HG02852 (cell line): Measurements from ENCODE around the gene PIP4P1.
"Not testable (repeated sequence)": the region's sequence is repeated elsewhere in the genome, so short reads cannot be mapped to it uniquely, and the experiment has no call there.

Experiments
- ATAC-seq: cut with Tn5 transposase; IDR thresholded peaks from one replicate; pipeline ENCODE4 v1.9.1; 2021; ENCODE audit warnings: mild to moderate bottlenecking, moderate library complexity; ENCODE audit not compliant: unreplicated experiment

PIP4P1 gene

GRCh38 chr14:20461225-20462141 is at the start of gene PIP4P1:
Gene PIP4P1, minus strand, starts transcription at chr14:20461434. Its CDS starts 109 bp downstream, at chr14:20461325.
- ATAC-seq: peak; percentile 93

- ATAC-seq: no peak
Measured at GRCh38 chr14:20508367-20508766, 47.1 kb upstream of the PIP4P1 start.

GRCh38 chr14:20507537-20507936 is 46.3 kb upstream of the PIP4P1 start:
- not testable (repeated sequence) for ATAC-seq

GRCh38 chr14:20506752-20507151 is 45.5 kb upstream of the PIP4P1 start:
- not testable (repeated sequence) for ATAC-seq

DNA sequence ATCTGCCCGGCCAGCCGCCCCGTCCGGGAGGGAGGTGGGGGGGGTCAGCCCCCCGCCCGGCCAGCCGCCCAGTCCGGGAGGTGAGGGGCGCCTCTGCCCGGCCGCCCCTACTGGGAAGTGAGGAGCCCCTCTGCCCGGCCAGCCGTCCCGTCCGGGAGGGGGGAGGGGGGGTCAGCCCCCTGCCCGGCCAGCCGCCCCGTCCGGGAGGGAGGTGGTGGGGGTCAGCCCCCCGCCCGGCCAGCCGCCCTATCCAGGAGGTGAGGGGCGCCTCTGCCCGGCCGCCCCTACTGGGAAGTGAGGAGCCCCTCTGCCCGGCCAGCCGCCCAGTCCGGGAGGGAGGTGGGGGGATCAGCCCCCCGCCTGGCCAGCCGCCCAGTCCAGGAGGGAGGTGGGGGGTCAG is 45.0 kb upstream of the PIP4P1 start:
- not testable (repeated sequence) for ATAC-seq

DNA sequence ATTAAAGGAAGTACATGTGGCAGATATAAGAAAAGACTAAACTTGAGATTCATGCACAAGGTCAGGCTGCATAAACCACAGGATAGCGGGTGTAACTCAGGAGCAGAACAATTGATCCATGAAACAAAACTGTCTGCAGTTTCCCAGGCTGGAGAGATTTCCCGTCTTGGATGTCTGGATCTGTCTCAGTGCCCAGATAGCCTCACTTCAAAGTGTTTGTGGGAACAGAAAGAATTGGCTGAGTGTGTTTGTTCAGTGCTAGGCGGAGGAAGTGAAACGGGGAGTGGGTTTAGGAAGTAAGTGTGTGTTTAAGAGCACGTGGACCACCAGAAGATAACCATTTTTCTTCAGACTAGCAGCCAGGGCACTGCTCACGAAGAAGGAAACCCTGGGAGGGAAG is 42.7 kb upstream of the PIP4P1 start:
- no peak for ATAC-seq

DNA sequence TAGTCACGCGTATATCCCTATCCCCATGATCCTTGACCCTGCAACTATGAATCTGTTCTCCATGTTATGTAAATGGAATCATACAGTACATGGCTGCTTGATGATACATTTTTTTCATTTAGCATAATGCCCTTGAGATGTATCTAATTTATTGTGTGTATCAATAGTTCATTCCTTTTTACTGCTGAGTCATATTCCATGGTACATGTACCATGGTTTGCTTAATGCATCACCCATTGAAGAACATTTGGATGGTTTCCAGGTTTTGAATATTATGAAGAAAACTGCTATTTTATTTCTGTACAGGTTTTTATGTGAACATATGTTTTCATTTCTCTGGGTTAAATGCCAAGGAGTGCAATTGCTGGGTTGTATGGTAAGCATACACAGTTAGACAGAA is 40.1 kb upstream of the PIP4P1 start:
- no peak for ATAC-seq

DNA sequence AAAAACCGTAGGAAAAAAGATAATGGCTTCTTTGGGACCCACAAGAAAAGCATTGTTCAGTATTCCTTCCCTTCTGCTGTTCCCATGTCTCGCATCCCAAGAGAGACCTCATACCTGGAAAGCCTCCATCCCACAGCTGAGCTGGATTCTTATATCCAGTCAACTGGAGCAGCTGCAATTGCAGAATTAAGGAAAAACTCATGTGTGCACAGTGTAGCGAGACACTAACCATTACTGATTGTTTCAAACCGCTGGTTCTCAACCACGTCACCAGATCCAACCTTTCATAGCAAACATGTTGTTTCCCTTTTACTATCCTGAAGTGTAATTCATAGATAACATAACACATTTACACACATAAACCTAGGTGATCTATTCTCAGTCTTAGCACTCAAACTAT is 38.6 kb upstream of the PIP4P1 start:
- no peak for ATAC-seq

DNA sequence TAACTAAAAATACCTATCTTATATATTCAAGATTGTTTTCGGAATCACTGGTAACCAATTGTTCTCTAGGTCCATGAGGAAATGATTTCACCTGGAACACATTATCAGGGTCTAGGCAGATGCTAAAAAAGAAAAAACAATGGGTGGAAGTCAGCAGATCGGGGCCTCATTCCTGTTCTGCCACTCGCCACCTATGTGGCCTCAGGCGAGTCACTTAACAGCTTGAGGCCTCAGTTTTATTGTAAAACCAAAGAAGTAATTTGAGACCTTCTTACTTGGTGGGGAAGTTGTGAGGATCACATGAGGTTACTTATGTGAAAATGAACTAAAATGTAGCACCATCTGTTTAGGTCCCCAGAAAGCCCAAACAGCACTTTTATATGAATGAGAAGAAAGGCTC is 37.9 kb upstream of the PIP4P1 start:
- ATAC-seq: no peak

- no peak for ATAC-seq
Measured at GRCh38 chr14:20498622-20499021, 37.4 kb upstream of the PIP4P1 start.

GRCh38 chr14:20494935-20495766 is 33.9 kb upstream of the PIP4P1 start:
- no peak for ATAC-seq

DNA sequence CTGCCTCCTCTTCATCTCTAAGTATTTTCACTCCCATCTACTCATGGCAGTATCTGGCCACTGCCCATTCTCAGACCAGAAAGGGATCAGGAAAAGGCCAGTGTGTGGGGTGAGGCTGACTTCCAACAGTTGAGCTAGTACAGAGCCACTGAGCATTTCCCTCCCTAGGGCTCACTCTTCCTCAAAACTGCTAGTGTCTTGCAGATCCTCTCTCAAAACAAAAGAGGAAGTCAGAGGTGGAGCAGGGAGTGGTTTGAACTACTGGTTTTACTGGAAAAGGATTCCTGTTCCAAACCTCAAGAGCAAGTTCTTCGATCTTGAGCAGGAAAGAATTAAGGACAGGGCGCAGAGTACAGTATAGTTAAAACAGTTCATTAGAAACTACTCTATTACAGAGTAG is 32.4 kb upstream of the PIP4P1 start:
- no peak for ATAC-seq

- no peak for ATAC-seq
Measured at GRCh38 chr14:20492486-20492885, 31.3 kb upstream of the PIP4P1 start.

- ATAC-seq: no peak
Measured at GRCh38 chr14:20490563-20490962, 29.3 kb upstream of the PIP4P1 start.

- peak; percentile 45 for ATAC-seq
Measured at GRCh38 chr14:20489093-20489994, 28.1 kb upstream of the PIP4P1 start.

DNA sequence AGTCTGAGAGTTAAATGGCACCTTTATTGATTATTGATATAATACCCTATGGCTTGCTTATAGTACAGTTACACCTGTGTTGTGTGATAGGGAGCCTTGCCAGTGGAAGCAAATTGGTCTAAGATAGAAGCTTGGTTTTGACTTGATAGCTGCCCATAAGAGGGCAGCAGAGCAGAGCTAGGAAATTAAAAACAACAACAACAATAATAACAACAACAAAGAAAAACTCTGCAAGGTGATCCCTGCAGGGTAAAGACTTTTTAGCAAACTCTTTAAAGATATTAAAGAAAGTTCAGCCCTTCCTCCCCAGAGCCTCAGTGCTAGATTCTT is 26.1 kb upstream of the PIP4P1 start:
- ATAC-seq: no peak

DNA sequence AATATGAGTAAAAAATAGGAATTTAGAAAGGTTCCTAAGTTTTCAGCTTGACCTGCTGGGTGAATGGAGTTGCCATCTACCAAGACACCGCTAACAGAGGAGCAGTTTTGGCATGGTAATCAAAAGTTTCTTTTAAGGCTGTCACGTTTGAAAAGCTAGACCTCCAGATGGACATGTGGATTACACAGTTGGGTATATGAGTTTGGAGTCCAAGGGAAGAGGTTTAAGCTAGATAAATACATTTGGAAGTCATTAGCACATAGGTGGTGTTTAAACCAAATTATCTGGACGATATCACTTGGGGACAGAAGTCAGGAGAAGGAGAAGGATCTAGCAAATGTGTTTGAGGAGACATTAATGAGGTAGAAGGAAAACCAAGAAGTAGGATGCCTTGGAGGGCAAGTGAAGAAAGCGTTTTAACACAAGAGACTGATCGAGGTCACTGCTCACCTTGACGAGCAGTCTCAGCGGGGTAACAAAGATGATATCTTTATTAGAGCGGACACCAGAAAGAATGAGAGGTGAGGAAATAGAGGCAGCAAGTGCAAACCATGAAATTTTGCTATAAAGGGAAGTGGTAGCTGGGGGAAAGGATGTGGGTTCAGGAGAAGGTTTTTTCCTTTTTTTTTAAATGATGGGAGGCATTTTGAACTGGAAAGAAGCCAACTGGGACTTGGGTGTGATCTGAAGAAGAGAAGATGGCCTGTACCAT is 25.6 kb upstream of the PIP4P1 start:
- ATAC-seq: no peak

DNA sequence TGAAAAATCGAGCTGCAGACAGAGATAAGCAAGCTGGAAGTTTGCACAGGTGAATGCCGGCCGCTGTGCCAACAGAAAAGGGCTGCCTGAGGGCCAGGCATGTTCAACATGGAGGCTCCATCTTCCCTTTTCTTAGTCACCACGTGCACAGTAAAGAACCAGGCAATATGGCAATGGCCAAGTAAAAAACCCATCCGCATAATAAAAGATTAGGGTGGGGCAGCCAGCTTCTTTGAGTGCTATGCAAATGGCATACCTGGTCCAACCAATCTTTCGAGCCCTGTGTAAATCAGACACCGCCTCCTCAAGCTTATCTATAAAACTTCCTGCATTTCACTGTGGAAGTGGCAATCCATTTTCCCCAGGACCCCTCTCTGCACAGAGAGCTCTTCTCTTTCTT is 24.7 kb upstream of the PIP4P1 start:
- no peak for ATAC-seq

GRCh38 chr14:20482382-20482781 is 21.1 kb upstream of the PIP4P1 start:
- ATAC-seq: no peak

DNA sequence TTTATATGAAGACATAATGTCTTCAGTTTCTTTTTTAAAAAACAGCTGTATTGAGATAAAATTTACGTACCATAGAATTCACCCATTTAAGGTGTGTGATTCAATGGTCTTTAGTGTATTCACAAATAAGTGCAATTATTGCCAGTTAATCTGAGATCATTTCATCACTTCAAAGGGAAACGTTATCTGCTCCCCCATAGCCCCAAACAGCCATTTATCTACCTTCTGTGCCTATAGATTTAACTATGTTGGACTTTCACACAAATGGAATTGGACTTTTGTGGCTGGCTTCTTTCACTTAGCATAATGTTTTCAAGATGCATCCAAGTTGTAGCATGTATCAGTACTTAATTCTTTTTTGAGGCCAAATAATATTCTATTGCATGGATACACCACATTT is 17.7 kb upstream of the PIP4P1 start:
- no peak for ATAC-seq
